Adipocyte (in vitro differentiated cells): ENCODE data around the gene IL17RE.
"Not testable (repeated sequence)": the region's sequence is repeated elsewhere in the genome, so short reads cannot be mapped to it uniquely, and the experiment has no call there.

Experiments used
- DNase-seq: peaks from one replicate; pipeline ENCODE4 v3.0.0-alpha.2; 2015; ENCODE audit warnings: low read depth
- H3K27me3 ChIP-seq: replicated peaks from 2 replicates; pipeline ENCODE4 v1.7.0; 2013; ENCODE audit warnings: mild to moderate bottlenecking, low read length, moderate library complexity; ENCODE audit not compliant: control insufficient read depth, insufficient read depth
- H3K36me3 ChIP-seq: 2 replicates; pipeline ENCODE4 v1.7.0; 2013; ENCODE audit warnings: low read length, mild to moderate bottlenecking, moderate library complexity; ENCODE audit not compliant: control insufficient read depth, insufficient read depth, severe bottlenecking
- H3K4me1 ChIP-seq: 2 replicates; pipeline ENCODE4 v1.7.0; 2013; ENCODE audit warnings: mild to moderate bottlenecking, low read length, moderate library complexity; ENCODE audit not compliant: control insufficient read depth, insufficient read depth
- H3K4me3 ChIP-seq: 2 replicates; pipeline ENCODE4 v1.7.0; 2013; ENCODE audit warnings: mild to moderate bottlenecking, low read length, moderate library complexity
- H3K9ac ChIP-seq: 2 replicates; pipeline ENCODE4 v1.7.0; 2013; ENCODE audit warnings: mild to moderate bottlenecking, low read length, moderate library complexity
- H3K9me3 ChIP-seq: 2 replicates; pipeline ENCODE4 v1.7.0; 2013; ENCODE audit warnings: mild to moderate bottlenecking, low read length, moderate library complexity; ENCODE audit not compliant: control insufficient read depth

Gene IL17RE, protein sequence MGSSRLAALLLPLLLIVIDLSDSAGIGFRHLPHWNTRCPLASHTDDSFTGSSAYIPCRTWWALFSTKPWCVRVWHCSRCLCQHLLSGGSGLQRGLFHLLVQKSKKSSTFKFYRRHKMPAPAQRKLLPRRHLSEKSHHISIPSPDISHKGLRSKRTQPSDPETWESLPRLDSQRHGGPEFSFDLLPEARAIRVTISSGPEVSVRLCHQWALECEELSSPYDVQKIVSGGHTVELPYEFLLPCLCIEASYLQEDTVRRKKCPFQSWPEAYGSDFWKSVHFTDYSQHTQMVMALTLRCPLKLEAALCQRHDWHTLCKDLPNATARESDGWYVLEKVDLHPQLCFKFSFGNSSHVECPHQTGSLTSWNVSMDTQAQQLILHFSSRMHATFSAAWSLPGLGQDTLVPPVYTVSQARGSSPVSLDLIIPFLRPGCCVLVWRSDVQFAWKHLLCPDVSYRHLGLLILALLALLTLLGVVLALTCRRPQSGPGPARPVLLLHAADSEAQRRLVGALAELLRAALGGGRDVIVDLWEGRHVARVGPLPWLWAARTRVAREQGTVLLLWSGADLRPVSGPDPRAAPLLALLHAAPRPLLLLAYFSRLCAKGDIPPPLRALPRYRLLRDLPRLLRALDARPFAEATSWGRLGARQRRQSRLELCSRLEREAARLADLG

DNA sequence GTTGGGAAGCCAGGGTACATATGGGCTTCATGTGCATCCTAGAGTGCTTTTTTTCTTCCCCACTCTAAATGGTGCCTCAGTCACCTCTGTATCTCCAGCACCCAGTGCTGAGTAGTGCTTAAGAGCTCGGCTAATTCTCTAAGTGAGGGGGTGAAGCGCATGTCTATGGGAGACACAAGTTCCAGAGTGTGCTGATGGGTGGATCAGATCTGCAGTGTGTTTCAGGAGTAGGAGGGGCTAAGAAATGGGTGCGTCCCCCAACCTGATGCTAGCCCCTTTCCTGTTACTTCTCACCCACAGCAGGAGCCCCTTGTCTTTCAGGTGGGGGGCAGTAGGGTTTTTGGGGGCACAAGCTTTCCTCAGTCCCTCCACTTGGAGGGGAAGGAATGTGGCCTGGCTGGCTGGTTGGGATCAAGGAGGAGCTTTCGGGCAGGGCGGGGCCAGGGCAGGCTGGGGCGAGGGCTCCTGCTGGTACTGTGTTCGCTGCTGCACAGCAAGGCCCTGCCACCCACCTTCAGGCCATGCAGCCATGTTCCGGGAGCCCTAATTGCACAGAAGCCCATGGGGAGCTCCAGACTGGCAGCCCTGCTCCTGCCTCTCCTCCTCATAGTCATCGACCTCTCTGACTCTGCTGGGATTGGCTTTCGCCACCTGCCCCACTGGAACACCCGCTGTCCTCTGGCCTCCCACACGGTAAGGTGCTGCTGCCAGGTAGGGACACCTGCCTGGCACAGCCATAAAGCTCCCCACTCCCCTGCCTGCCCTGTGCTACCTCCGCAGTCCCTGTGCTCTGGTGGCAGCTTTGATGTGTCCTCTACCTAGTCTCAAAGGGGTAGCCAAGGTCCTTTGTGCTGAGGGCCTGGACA lies at the start of gene IL17RE:
IL17RE (plus strand) TSS at position 477 of the 866 bp plus-strand sequence; CDS start at position 562, 85 bp downstream.
- H3K9ac ChIP-seq: peak within 1 kb of the TSS; percentile 85
- no peaks in the 10 kb centered on the region for H3K9me3 ChIP-seq
- no peak for DNase-seq
- H3K36me3 ChIP-seq: peaks cover 1% of the 10 kb centered on the region
- H3K27me3 ChIP-seq: no peaks in the 10 kb centered on the region
- H3K4me3 ChIP-seq: peak within 1 kb of the TSS; percentile 75
- H3K4me1 ChIP-seq: peaks cover 40% of the 10 kb centered on the region

GRCh38 chr3:9854291-9854940 lies 48.2 kb upstream of the IL17RE start:
- peaks cover 22% of the 10 kb centered on the region for H3K4me1 ChIP-seq
- H3K9me3 ChIP-seq, H3K4me3 ChIP-seq, H3K27me3 ChIP-seq, H3K9ac ChIP-seq, H3K36me3 ChIP-seq, DNase-seq: not testable (repeated sequence)

- no peaks in the 10 kb centered on the region for H3K36me3 ChIP-seq
- no peaks in the 10 kb centered on the region for H3K9me3 ChIP-seq
- no peak overlapping the region for H3K9ac ChIP-seq
- peaks cover 22% of the 10 kb centered on the region for H3K4me1 ChIP-seq
- H3K4me3 ChIP-seq: no peak overlapping the region
- DNase-seq: no peak
- H3K27me3 ChIP-seq: no peaks in the 10 kb centered on the region
These were observed 47.1 kb upstream of the IL17RE start for GRCh38 chr3:9855594-9855993.

DNA sequence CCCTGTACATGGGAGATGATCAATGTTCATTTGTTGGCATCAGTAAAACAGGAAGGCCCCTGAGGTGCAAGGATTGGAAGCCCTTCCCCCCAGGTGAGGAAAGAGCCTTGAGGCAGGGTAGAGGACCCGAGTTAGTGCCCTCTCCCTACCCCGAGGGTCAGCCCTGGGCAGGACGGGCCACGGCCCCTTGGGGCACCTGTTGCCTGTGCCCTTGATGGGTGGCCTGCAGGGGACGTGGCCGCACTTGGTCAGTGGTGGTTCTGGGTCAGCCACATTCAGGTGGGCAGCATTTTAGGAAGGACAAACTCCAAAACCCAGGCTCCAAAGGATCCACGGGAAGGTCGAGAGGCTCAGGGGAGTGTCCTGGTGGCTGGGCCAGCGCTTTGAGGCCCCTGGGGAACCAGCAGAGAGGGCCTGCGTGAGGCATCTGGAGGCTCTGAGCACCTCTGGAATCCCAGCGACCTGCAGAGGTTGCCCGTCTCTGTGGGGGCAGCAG lies 43.1 kb upstream of the IL17RE start:
- no peaks in the 10 kb centered on the region for H3K36me3 ChIP-seq
- no peak overlapping the region for H3K9ac ChIP-seq
- no peak overlapping the region for H3K4me3 ChIP-seq
- DNase-seq: no peak
- H3K9me3 ChIP-seq: no peaks in the 10 kb centered on the region
- no peaks in the 10 kb centered on the region for H3K27me3 ChIP-seq
- peaks cover 38% of the 10 kb centered on the region for H3K4me1 ChIP-seq

GRCh38 chr3:9861201-9861600 lies 41.4 kb upstream of the IL17RE start:
- Histone ChIP-seq H3K36me3 (peaks cover 6% of the 10 kb centered on the region), H3K27me3 (no peaks in the 10 kb centered on the region), H3K9me3 (no peaks in the 10 kb centered on the region), H3K4me3 (no peak overlapping the region), H3K4me1 (peaks cover 55% of the 10 kb centered on the region), H3K9ac (peak overlapping the region; percentile 86)
- no peak for DNase-seq

- DNase-seq: no peak
- no peak overlapping the region for H3K4me3 ChIP-seq
- H3K27me3 ChIP-seq: no peaks in the 10 kb centered on the region
- peaks cover 59% of the 10 kb centered on the region for H3K4me1 ChIP-seq
- H3K36me3 ChIP-seq: peaks cover 10% of the 10 kb centered on the region
- H3K9me3 ChIP-seq: no peaks in the 10 kb centered on the region
- peak overlapping the region; percentile 86 for H3K9ac ChIP-seq
These were observed 41.0 kb upstream of the IL17RE start for GRCh38 chr3:9861626-9862130.

DNA sequence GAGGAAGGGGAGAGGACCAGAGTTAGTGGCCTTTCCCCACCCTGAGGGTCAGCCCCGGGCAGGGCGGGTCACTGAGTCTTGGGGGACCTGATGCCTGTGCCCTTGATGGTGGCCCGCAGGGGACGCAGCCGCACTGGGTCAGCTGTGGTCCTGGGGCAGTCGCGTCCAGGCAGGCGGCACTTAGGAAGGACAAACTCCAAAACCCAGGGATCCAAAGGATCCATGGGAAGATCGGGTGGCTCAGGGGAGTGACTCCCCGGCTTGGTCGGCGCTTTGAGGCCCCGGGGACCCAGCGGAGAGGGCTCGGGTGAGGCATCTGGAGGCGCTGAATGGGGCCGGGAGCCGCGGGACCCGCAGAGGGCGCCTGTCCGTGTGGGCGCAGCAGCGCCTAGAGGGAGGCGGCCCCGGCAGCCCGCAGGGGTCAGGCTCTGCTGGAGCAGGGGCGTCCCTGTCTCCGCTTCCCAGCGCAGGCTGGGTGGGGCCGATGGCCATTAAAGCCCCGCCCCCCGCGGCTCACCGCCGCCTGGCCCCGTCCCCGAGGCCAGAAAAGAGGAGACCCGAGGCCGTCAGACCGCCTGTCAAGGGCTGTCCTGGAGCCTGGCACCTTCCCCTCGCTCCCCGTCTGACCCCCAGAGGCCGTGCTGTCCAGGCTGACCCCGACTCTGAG lies 40.1 kb upstream of the IL17RE start:
- Histone ChIP-seq H3K27me3 (no peaks in the 10 kb centered on the region), H3K36me3 (peaks cover 19% of the 10 kb centered on the region), H3K9me3 (no peaks in the 10 kb centered on the region), H3K9ac (peak overlapping the region; percentile 86), H3K4me3 (no peak overlapping the region), H3K4me1 (peaks cover 66% of the 10 kb centered on the region)
- DNase-seq: peak; percentile 26

GRCh38 chr3:9863058-9863772 lies 39.4 kb upstream of the IL17RE start:
- Histone ChIP-seq H3K36me3 (peaks cover 26% of the 10 kb centered on the region), H3K4me3 (no peak overlapping the region), H3K27me3 (no peaks in the 10 kb centered on the region), H3K9ac (peak overlapping the region; percentile 86), H3K4me1 (peaks cover 63% of the 10 kb centered on the region), H3K9me3 (no peaks in the 10 kb centered on the region)
- DNase-seq: no peak

- Histone ChIP-seq H3K4me3 (peak overlapping the region; percentile 48), H3K4me1 (peaks cover 59% of the 10 kb centered on the region), H3K27me3 (no peaks in the 10 kb centered on the region), H3K9me3 (no peaks in the 10 kb centered on the region), H3K9ac (peak overlapping the region; percentile 86), H3K36me3 (peaks cover 37% of the 10 kb centered on the region)
- peak; percentile 91 for DNase-seq
These were observed 38.3 kb upstream of the IL17RE start for GRCh38 chr3:9864200-9864927.
